Loucy (cell line): ENCODE measurements around the gene ISM1.
"Not testable (repeated sequence)": the region's sequence is repeated elsewhere in the genome, so short reads cannot be mapped to it uniquely, and the experiment has no call there.

Experiments used
- H2AFZ ChIP-seq: fragments of 200-600 bp; sonication (generic); 2 replicates; pipeline ENCODE4 v1.6.0; 2016; ENCODE audit warnings: antibody characterized with exemption, mild to moderate bottlenecking, low read length, moderate library complexity
- H3F3A ChIP-seq: fragments of 200-600 bp; 2 replicates; pipeline ENCODE4 v1.6.0; 2016; ENCODE audit warnings: antibody characterized with exemption, low read depth, mild to moderate bottlenecking
- H3K27me3 ChIP-seq: fragments of 200-600 bp; sonication (generic); 2 replicates; pipeline ENCODE4 v1.6.1; 2014; ENCODE audit warnings: low read length, mild to moderate bottlenecking; ENCODE audit not compliant: insufficient read depth, poor library complexity, severe bottlenecking
- H3K36me3 ChIP-seq: fragments of 200-600 bp; sonication (generic); 2 replicates; pipeline ENCODE4 v1.6.1; 2016; ENCODE audit warnings: low read length; ENCODE audit not compliant: insufficient read depth
- H3K4me1 ChIP-seq: fragments of 200-600 bp; sonication (generic); 2 replicates; pipeline ENCODE4 v1.5.1; 2014; ENCODE audit warnings: low read length, mild to moderate bottlenecking; ENCODE audit not compliant: insufficient read depth, poor library complexity, severe bottlenecking
- H3K4me2 ChIP-seq: fragments of 200-600 bp; sonication (generic); 2 replicates; pipeline ENCODE4 v1.6.0; 2014; ENCODE audit warnings: antibody characterized with exemption, low read length, low read depth, mild to moderate bottlenecking; ENCODE audit not compliant: poor library complexity, severe bottlenecking
- H3K4me3 ChIP-seq: fragments of 200-600 bp; sonication (generic); 2 replicates; pipeline ENCODE4 v1.5.1; 2014; ENCODE audit warnings: low read length, mild to moderate bottlenecking, mixed read lengths; ENCODE audit not compliant: poor library complexity, severe bottlenecking
- H3K79me2 ChIP-seq: fragments of 200-600 bp; sonication (generic); 2 replicates; pipeline ENCODE4 v1.6.1; 2014; ENCODE audit warnings: low read length; ENCODE audit not compliant: insufficient read depth
- H3K9ac ChIP-seq: fragments of 200-600 bp; sonication (generic); 2 replicates; pipeline ENCODE4 v1.6.0; 2014; ENCODE audit warnings: mild to moderate bottlenecking, low read depth, low read length, moderate library complexity; ENCODE audit not compliant: poor library complexity, severe bottlenecking
- H3K9me2 ChIP-seq: fragments of 200-600 bp; sonication (generic); replicated peaks from 2 replicates; pipeline ENCODE4 v1.6.1; 2016; ENCODE audit warnings: low read depth, low read length, mixed read lengths
- H3K9me3 ChIP-seq: fragments of 200-600 bp; sonication (generic); 2 replicates; pipeline ENCODE4 v1.6.1; 2014; ENCODE audit warnings: mild to moderate bottlenecking, antibody characterized with exemption, low read length, low read depth; ENCODE audit not compliant: insufficient read depth
- H4K20me1 ChIP-seq: fragments of 200-600 bp; sonication (generic); 2 replicates; pipeline ENCODE4 v1.6.0; 2014; ENCODE audit warnings: antibody characterized with exemption, low read length, mild to moderate bottlenecking; ENCODE audit not compliant: insufficient read depth, poor library complexity, severe bottlenecking
- EZH2phosphoT487 ChIP-seq: fragments of 200-600 bp; IDR thresholded peaks from 2 replicates; pipeline ENCODE4 v1.6.1; 2018; ENCODE audit warnings: antibody characterized with exemption, mild to moderate bottlenecking, moderate library complexity, borderline replicate concordance
- TF ChIP-seq, protein P1 (sequence below): fragments of 200-600 bp; sonication (generic); conservative IDR thresholded peaks from 2 replicates; pipeline ENCODE4 v1.5.1; 2014; ENCODE audit warnings: mild to moderate bottlenecking, antibody characterized with exemption, low read length

Gene ISM1

GRCh38 chr20:13232999-13233398 lies 11.9 kb downstream of the ISM1 start:
- no peaks in the 10 kb centered on the region for H3K9me3 ChIP-seq
- H3K36me3 ChIP-seq: no peaks in the 10 kb centered on the region

GRCh38 chr20:13234961-13235360 lies 13.9 kb downstream of the ISM1 start:
- no peak for TF ChIP-seq EZH2phosphoT487
- TF ChIP-seq, protein P1, sequence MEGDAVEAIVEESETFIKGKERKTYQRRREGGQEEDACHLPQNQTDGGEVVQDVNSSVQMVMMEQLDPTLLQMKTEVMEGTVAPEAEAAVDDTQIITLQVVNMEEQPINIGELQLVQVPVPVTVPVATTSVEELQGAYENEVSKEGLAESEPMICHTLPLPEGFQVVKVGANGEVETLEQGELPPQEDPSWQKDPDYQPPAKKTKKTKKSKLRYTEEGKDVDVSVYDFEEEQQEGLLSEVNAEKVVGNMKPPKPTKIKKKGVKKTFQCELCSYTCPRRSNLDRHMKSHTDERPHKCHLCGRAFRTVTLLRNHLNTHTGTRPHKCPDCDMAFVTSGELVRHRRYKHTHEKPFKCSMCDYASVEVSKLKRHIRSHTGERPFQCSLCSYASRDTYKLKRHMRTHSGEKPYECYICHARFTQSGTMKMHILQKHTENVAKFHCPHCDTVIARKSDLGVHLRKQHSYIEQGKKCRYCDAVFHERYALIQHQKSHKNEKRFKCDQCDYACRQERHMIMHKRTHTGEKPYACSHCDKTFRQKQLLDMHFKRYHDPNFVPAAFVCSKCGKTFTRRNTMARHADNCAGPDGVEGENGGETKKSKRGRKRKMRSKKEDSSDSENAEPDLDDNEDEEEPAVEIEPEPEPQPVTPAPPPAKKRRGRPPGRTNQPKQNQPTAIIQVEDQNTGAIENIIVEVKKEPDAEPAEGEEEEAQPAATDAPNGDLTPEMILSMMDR: no peak
- no peak overlapping the region for H3K9ac ChIP-seq

More at GRCh38 chr20:13232999-13233398, 11.9 kb downstream of the ISM1 start:
- no peaks in the 10 kb centered on the region for H3K4me1 ChIP-seq
- H3K9ac ChIP-seq: no peak overlapping the region
- H3K79me2 ChIP-seq: no peaks in the 10 kb centered on the region
- H4K20me1 ChIP-seq: no peaks in the 10 kb centered on the region
- H3K4me2 ChIP-seq: no peak overlapping the region
- no peaks in the 10 kb centered on the region for H3F3A ChIP-seq
- no peak for TF ChIP-seq EZH2phosphoT487
- TF ChIP-seq, protein P1: no peak
- H3K27me3 ChIP-seq: no peaks in the 10 kb centered on the region
- no peaks in the 10 kb centered on the region for H3K9me2 ChIP-seq
- no peak overlapping the region for H2AFZ ChIP-seq
- no peak overlapping the region for H3K4me3 ChIP-seq

DNA sequence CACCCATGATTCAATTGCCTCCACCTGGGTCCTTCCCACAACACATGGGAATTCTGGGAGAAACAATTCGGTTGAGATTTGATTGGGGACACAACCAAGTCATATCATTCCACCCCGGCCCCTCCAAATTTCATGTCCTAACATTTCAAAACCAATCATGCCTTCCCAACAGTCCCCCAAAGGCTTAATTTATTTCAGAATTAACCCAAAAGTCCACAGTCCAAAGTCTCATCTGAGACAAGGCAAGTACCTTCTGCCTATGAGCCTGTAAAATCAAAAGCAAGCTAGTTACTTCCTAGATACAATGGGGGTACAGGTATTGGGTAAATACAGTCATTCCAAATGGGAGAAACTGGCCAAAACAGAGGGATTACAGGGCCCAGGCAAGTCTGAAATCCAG lies 15.3 kb downstream of the ISM1 start:
- not testable (repeated sequence) for H3K4me2 ChIP-seq, H3K27me3 ChIP-seq, H3K36me3 ChIP-seq, H2AFZ ChIP-seq, H4K20me1 ChIP-seq, H3K79me2 ChIP-seq, H3K4me3 ChIP-seq, H3K9me2 ChIP-seq, H3K9me3 ChIP-seq, H3F3A ChIP-seq, H3K9ac ChIP-seq, H3K4me1 ChIP-seq

More at GRCh38 chr20:13234961-13235360, 13.9 kb downstream of the ISM1 start:
- H4K20me1 ChIP-seq: no peaks in the 10 kb centered on the region
- no peaks in the 10 kb centered on the region for H3K36me3 ChIP-seq
- no peaks in the 10 kb centered on the region for H3K4me1 ChIP-seq
- H2AFZ ChIP-seq: no peak overlapping the region
- H3K9me2 ChIP-seq: no peaks in the 10 kb centered on the region
- H3K4me3 ChIP-seq: no peak overlapping the region
- H3K79me2 ChIP-seq: no peaks in the 10 kb centered on the region
- H3K27me3 ChIP-seq: no peaks in the 10 kb centered on the region
- no peak overlapping the region for H3K4me2 ChIP-seq
- H3F3A ChIP-seq: no peaks in the 10 kb centered on the region
- no peaks in the 10 kb centered on the region for H3K9me3 ChIP-seq

- TF ChIP-seq, protein P1: no peak
- no peak for TF ChIP-seq EZH2phosphoT487
Observed at GRCh38 chr20:13236990-13237720, 16.1 kb downstream of the ISM1 start.

More at GRCh38 chr20:13236990-13237720, 16.1 kb downstream of the ISM1 start:
- Histone ChIP-seq H3F3A (no peaks in the 10 kb centered on the region), H3K36me3 (no peaks in the 10 kb centered on the region), H2AFZ (no peak overlapping the region), H3K9me2 (no peaks in the 10 kb centered on the region), H3K4me1 (no peaks in the 10 kb centered on the region), H3K79me2 (no peaks in the 10 kb centered on the region), H3K9ac (no peak overlapping the region), H3K27me3 (no peaks in the 10 kb centered on the region), H4K20me1 (no peaks in the 10 kb centered on the region), H3K9me3 (no peaks in the 10 kb centered on the region), H3K4me3 (no peak overlapping the region), H3K4me2 (no peak overlapping the region)
